Endothelial cell (in vitro differentiated cells): ENCODE measurements around the gene RIMBP2. TPM values are rescaled to one million over a fixed set of nuclear protein-coding genes. Genes with fewer than 3 reads are reported as not detected.

Experiments
- DNase-seq: peaks from one replicate; pipeline ENCODE4 v3.0.0; 2021; ENCODE audit warnings: low spot score
- H3K27ac Mint-ChIP-seq: one replicate; pipeline ENCODE4 v1.8.0; 2021; ENCODE audit warnings: mixed read lengths, inconsistent platforms; ENCODE audit not compliant: unreplicated experiment
- H3K27me3 Mint-ChIP-seq: one replicate; pipeline ENCODE4 v1.8.0; 2021; ENCODE audit warnings: mild to moderate bottlenecking, moderate library complexity, mixed read lengths, inconsistent platforms; ENCODE audit not compliant: unreplicated experiment
- H3K36me3 Mint-ChIP-seq: one replicate; pipeline ENCODE4 v1.8.0; 2021; ENCODE audit warnings: mild to moderate bottlenecking, low read depth, mixed read lengths, inconsistent platforms; ENCODE audit not compliant: unreplicated experiment
- H3K4me1 Mint-ChIP-seq: one replicate; pipeline ENCODE4 v1.8.0; 2021; ENCODE audit warnings: mild to moderate bottlenecking, mixed read lengths, inconsistent platforms; ENCODE audit not compliant: unreplicated experiment
- H3K4me3 Mint-ChIP-seq: one replicate; pipeline ENCODE4 v1.8.0; 2021; ENCODE audit warnings: mild to moderate bottlenecking, mixed read lengths, inconsistent platforms; ENCODE audit not compliant: unreplicated experiment
- H3K9me3 Mint-ChIP-seq: one replicate; pipeline ENCODE4 v1.8.0; 2021; ENCODE audit warnings: mixed read lengths, inconsistent platforms; ENCODE audit not compliant: unreplicated experiment
- CTCF ChIP-seq: fragments of 200-600 bp; sonication (generic); IDR thresholded peaks from one replicate; pipeline ENCODE4 v1.5.0; 2021; ENCODE audit warnings: antibody characterized with exemption; ENCODE audit not compliant: unreplicated experiment
- total RNA-seq: library from RNA; stranded (reverse); fragmentation: NEBNext Ultra II Directional; extraction: Animal tissue kit (Norgen Biotek cat#: 25700); gene quantifications from one replicate; pipeline ENCODE4 v1.2.1, GENCODE V29; 2021; ENCODE audit not compliant: unreplicated experiment

RIMBP2 gene
- total RNA-seq, 1 donor from 2014 or later = 1.4 TPM

- Mint-ChIP-seq H3K27ac (no peak overlapping the region), H3K36me3 (peaks cover 8% of the 10 kb centered on the region), H3K9me3 (peaks cover 34% of the 10 kb centered on the region), H3K4me1 (no peaks in the 10 kb centered on the region), H3K4me3 (no peak overlapping the region), H3K27me3 (peaks cover 7% of the 10 kb centered on the region)
- no peak for DNase-seq
- TF ChIP-seq CTCF = no peak
Measured at GRCh38 chr12:130495156-130495555, 220.9 kb downstream of the RIMBP2 start.

- H3K27me3 Mint-ChIP-seq = peaks cover 7% of the 10 kb centered on the region
- TF ChIP-seq CTCF = no peak
- H3K4me1 Mint-ChIP-seq = no peaks in the 10 kb centered on the region
Measured at GRCh38 chr12:130494736-130495135, 221.4 kb downstream of the RIMBP2 start.

GRCh38 chr12:130493951-130494350, 222.1 kb downstream of the RIMBP2 start:
- Mint-ChIP-seq H3K27ac (no peak overlapping the region), H3K36me3 (peaks cover 11% of the 10 kb centered on the region), H3K4me1 (no peaks in the 10 kb centered on the region), H3K4me3 (no peak overlapping the region), H3K9me3 (peaks cover 32% of the 10 kb centered on the region), H3K27me3 (peaks cover 7% of the 10 kb centered on the region)
- no peak for TF ChIP-seq CTCF
- no peak for DNase-seq

More at GRCh38 chr12:130494736-130495135, 221.4 kb downstream of the RIMBP2 start:
- H3K4me3 Mint-ChIP-seq = no peak overlapping the region
- DNase-seq = no peak
- peaks cover 32% of the 10 kb centered on the region for H3K9me3 Mint-ChIP-seq
- H3K36me3 Mint-ChIP-seq = peaks cover 8% of the 10 kb centered on the region
- no peak overlapping the region for H3K27ac Mint-ChIP-seq

GRCh38 chr12:130491421-130492357, 224.4 kb downstream of the RIMBP2 start:
- Mint-ChIP-seq H3K27ac (no peak overlapping the region), H3K4me1 (no peaks in the 10 kb centered on the region), H3K36me3 (peaks cover 6% of the 10 kb centered on the region)

More at GRCh38 chr12:130491421-130492357, 224.4 kb downstream of the RIMBP2 start:
- H3K27me3 Mint-ChIP-seq = peaks cover 4% of the 10 kb centered on the region
- no peak for DNase-seq
- no peak for TF ChIP-seq CTCF
- H3K4me3 Mint-ChIP-seq = no peak overlapping the region
- H3K9me3 Mint-ChIP-seq = peaks cover 30% of the 10 kb centered on the region
